Stomach (tissue), 4 donors: ENCODE measurements around the gene PRSS57.

Source experiments
- CTCF ChIP-seq, 7 experiments: fragments of 450-650 bp in 4 of 7; fragments of 200-600 bp in 3 of 7; sonication (generic) in 3 of 7; IDR thresholded peaks; one replicate each; pipeline ENCODE4 v1.5.1; 2016 to 2019; ENCODE audit warnings: antibody characterized with exemption in 7 of 7, control low read depth in 2 of 7, mild to moderate bottlenecking in 1 of 7
- POLR2A ChIP-seq, 4 donors: fragments of 450-650 bp; IDR thresholded peaks; one replicate each; pipeline ENCODE4 v1.6.1; 2016; ENCODE audit warnings: antibody characterized with exemption in 4 of 4, control low read depth in 2 of 4, mild to moderate bottlenecking in 1 of 4, moderate library complexity in 1 of 4

- no peak for TF ChIP-seq CTCF (IDR thresholded peaks at IDR 0.05)
- TF ChIP-seq POLR2A (IDR thresholded peaks at IDR 0.05), result no peak
These were observed 28.5 kb upstream of the PRSS57 start for GRCh38 chr19:723714-724113.
